ENCODE measurements around the gene HIRA.
A peak's percentile ranks its signal among the peaks of the same experiment; 100 is the strongest.

The HIRA gene, protein sequence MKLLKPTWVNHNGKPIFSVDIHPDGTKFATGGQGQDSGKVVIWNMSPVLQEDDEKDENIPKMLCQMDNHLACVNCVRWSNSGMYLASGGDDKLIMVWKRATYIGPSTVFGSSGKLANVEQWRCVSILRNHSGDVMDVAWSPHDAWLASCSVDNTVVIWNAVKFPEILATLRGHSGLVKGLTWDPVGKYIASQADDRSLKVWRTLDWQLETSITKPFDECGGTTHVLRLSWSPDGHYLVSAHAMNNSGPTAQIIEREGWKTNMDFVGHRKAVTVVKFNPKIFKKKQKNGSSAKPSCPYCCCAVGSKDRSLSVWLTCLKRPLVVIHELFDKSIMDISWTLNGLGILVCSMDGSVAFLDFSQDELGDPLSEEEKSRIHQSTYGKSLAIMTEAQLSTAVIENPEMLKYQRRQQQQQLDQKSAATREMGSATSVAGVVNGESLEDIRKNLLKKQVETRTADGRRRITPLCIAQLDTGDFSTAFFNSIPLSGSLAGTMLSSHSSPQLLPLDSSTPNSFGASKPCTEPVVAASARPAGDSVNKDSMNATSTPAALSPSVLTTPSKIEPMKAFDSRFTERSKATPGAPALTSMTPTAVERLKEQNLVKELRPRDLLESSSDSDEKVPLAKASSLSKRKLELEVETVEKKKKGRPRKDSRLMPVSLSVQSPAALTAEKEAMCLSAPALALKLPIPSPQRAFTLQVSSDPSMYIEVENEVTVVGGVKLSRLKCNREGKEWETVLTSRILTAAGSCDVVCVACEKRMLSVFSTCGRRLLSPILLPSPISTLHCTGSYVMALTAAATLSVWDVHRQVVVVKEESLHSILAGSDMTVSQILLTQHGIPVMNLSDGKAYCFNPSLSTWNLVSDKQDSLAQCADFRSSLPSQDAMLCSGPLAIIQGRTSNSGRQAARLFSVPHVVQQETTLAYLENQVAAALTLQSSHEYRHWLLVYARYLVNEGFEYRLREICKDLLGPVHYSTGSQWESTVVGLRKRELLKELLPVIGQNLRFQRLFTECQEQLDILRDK

GRCh38 chr22:19431649-19432132 lies at the start of gene HIRA:
TSS of gene HIRA (minus strand) at chr22:19431733. CDS start at chr22:19431476, 257 bp downstream.
- DNase-seq (ENCODE audit: low spot score) (peak; percentile 93), FAIRE-seq (peak; percentile 88)

DNA sequence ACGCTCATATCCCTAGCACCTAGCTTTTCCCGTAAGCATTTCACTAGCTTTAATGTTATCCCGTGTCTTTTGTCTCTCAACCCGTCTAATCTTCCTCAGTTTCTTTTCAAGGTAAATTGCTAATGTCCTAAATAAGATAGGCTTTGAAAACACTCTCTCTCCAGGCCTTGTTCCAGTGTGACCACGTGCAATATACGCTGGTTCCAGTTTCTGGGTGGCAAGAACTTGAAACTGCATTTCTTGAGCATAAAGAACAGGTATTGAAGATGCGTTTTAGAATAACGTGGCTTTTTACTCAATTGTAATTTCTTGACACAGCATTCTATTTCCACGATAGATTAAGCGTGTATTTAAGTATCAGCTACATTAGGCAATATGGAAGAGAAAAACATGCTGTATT lies 49.3 kb upstream of the HIRA start:
- DNase-seq (ENCODE audit: low spot score) (no peak), FAIRE-seq (peak; percentile 37)

DNA sequence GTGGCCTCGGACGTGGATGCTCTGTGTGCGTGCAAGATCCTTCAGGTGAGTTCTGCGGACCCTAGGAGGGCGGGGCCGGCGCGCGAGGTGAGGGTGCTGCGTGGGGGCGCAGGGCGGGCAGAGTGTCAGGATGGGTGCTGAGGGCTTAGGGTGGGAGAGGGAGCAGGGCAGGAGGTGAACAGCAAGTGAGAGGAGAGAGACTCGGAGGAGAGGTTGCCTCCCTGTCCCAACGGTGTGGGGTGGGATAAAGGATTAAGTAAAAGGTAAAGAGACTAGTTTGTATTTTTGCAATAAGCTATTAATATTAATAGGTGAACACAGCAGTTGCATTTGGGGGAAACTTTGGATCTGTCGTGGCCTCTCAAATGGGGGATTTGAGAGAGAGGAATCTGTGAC lies 48.6 kb upstream of the HIRA start:
- FAIRE-seq = no peak
- no peak for DNase-seq (ENCODE audit: low spot score)

DNA sequence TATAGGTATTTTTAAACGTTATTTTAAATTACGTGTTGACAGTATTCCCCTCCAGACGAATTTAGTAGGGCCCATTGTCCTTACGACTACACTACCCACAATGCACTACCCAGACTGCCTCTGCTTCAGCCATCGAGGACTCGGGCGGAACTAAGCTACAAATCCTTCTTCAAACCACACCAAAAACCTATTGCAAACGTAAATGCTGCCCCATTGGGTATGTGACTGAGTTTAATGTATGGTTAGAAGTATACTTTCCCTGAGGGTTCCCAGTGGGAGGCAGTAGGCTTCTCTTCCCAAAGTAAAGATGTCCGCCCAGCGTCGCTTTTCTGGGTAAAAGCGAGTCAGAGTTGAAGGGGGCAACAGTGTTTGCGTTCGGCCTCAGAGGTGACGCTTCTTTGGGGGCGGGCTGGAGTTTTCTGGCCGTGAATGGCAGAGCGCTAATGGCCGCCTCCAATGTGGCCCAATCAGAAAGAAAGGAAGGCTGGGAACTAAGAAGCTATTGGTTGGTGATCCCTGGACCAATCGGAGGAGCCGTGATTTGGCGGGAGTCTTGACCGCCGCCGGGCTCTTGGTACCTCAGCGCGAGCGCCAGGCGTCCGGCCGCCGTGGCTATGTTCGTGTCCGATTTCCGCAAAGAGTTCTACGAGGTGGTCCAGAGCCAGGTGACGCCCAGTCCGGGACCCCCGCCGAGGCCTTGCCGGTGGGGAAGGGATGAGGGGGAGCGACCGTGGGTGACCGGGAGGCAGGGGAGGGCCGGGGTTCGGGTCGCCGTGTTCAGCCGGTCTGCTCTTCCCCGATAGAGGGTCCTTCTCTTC lies 48.0 kb upstream of the HIRA start, which contains the start of gene CDC45:
Gene CDC45 (plus strand): TSS at position 566 of the 818 bp plus-strand sequence. CDS start 49 bp downstream, at position 615.
- DNase-seq (ENCODE audit: low spot score) (peak; percentile 99), FAIRE-seq (peak; percentile 98)

DNA sequence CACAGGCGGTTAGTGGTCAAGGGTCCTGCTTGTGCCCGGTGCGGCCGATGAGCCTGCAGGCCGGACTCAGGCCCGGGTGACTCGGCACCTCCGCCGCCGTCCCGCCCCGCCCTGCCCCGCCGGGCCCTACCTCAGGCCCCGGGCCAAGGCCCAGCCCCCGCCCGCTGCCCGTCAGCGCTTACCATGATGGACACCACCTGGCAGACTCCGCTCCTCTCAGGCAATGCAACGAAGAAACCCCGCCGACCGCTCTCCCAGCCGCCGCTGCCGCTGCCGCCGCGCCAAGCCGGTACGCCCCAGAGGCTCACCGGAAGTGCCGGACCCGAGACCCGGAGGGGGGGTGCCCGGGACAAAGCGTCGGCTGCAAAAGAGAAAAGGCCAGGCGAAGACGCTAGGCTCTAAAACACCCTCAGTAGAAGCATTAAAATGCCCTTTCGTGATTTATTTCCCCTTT lies 47.4 kb upstream of the HIRA start, which contains the start of gene UFD1:
Gene UFD1 (minus strand): TSS at position 293 of the 454 bp plus-strand sequence. CDS start 108 bp downstream, at position 185.
- FAIRE-seq (peak; percentile 74), DNase-seq (ENCODE audit: low spot score) (peak; percentile 93)

DNA sequence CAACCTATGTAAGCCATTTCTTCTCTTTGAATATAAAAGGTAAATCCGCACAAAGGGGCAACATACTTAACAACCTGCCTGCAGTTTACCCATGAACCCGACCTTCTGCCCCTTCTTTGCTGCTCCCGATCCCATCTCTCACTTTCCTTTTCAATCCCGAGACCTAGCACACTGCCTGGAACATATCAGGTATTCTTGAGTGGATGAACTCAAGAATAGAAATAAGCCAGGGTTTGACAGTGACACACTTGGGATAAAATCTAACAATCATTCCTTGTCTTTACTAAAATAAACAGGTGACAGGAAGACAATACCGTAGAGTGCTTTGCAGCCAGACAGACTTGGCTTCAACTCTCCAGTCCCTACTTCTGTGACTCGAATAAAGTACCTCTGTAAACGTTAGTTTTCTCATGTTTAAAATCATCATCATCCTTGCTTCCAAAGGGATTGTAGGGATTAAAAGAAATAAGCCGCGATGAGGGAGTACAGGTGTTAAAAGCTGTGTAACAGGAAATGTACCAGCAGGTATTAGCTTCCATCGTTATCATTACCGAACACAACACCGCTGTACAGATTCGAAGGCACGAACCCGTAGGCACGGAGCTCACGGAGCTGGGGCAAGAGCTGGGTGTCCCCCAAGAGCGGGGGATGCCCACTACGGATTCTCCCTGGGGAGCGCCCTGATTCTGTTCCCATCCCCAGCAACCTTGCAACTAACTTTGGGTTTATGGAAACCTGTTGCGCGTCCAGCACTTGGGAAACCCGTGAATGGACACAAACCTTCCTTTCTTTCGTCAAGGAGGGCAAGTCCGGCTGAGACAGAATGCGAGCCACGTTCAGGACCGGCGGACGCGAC lies 46.7 kb upstream of the HIRA start:
- FAIRE-seq = no peak
- no peak for DNase-seq (ENCODE audit: low spot score)

- no peak for DNase-seq (ENCODE audit: low spot score)
- no peak for FAIRE-seq
These were observed 46.0 kb upstream of the HIRA start for GRCh38 chr22:19477321-19478044.

- FAIRE-seq = no peak
These were observed 44.5 kb upstream of the HIRA start for GRCh38 chr22:19476023-19476422.

DNA sequence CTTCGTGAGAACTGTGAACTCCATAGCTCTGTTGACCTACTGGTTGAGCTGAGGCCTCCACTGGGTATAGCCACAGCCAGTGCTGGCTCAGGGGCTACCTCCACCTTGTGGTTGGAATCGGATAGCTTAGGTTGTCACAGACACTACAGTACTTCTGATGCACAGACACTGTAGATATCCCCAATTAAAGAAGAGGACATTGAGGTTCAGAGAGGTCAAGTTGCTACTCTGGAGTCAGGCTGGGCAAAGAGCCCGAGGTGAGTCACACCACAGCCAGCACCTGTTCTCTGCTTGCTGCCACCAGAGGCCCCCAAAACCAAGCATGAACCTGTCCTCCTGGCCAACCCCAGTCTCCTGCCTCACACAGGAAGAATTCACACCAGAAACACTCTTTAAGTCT lies 42.0 kb upstream of the HIRA start:
- FAIRE-seq (no peak), DNase-seq (ENCODE audit: low spot score) (no peak)

More at GRCh38 chr22:19476023-19476422, 44.5 kb upstream of the HIRA start:
- no peak for DNase-seq (ENCODE audit: low spot score)

- no peak for DNase-seq (ENCODE audit: low spot score)
- no peak for FAIRE-seq
These were observed 40.7 kb upstream of the HIRA start for GRCh38 chr22:19472233-19472632.

GRCh38 chr22:19471572-19471971 lies 40.0 kb upstream of the HIRA start:
- DNase-seq (ENCODE audit: low spot score) = no peak
- FAIRE-seq = no peak

GRCh38 chr22:19470010-19470409 lies 38.5 kb upstream of the HIRA start:
- DNase-seq (ENCODE audit: low spot score) = no peak
- no peak for FAIRE-seq

DNA sequence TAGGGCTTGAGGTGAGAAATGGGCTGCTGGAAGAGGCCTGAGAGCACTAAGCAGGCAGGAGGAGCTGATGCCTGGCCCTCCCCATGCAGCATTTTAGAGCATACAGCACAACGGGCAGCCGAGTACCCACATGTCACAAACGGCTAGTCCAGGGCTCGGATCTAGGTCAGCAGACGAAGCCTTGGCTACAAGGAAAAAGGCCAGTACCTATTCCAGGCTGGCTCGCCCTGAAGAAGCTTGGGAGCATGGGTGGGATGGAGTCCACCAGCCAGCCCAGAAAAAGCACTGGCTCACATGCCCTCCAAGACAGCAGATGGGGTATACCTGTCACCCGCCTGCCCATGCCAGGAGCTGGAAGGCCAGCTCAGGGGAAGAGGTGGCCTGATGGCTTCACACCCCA lies 37.9 kb upstream of the HIRA start:
- no peak for DNase-seq (ENCODE audit: low spot score)

DNA sequence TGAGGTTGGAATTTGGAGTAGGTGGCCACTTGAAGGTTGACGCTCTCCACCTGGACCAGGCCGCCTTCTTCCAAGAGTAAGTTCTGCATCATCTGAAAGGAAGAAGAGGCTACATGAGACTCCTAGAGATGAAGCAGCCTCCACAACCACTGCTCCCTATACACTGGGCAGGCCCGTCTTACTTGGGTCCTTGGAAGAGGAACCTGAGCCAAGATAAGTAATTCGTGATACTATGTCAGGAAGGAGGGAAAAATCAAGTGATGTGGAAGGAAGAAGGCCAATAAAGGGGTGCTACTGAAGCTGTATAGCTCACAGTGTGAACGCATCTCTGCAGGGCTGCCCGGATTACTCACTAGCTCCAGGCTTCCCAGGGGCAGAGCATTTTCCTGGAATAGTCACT lies 36.4 kb upstream of the HIRA start:
- FAIRE-seq (peak; percentile 9), DNase-seq (ENCODE audit: low spot score) (no peak)

More for the DNA sequence above, 37.9 kb upstream of the HIRA start:
- no peak for FAIRE-seq

DNA sequence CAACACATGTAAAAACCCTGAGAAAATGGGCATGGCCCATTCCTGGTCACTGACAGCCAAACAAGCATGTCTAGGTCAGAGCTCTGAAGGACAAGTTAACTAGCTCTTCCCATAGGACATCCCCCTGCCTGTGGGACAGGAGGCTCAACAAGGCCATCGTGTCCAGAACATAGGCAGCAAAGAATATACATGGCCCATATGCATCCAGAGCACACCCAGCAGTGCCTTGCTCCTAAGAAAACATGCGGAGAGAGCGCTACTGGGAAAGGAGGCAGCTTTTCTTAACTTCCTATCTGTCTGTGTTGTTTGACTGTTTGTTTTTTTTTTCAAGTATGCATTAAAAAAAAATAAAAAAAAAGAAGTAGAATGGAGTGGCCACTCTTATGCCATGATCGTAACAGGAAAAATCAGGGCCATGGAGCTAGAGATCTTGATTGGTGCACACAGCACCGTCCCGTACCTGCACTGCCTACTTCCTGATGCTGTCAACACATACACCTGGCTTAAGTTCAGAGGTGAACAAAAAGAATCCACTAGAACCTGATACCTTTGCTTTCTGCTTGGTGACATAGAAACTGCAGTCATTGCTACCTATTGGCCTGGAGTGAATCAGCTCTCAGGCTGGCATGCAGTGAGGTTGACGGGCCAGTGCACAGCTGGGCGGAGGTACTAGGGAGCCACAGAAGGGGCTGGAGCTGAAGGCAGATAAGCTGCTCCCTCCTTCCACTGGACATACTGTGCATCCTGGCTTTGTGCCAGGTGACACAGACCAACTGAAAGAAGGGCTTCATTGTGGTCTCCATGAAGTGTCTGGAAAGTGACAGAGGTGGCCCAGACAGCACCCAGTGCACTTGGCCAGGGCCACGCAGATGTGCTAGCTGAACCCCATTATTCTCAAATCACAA lies 35.6 kb upstream of the HIRA start:
- DNase-seq (ENCODE audit: low spot score) (no peak), FAIRE-seq (no peak)

GRCh38 chr22:19466126-19466716 lies 34.7 kb upstream of the HIRA start:
- FAIRE-seq (no peak), DNase-seq (ENCODE audit: low spot score) (no peak)

GRCh38 chr22:19464975-19465374 lies 33.4 kb upstream of the HIRA start:
- FAIRE-seq (no peak), DNase-seq (ENCODE audit: low spot score) (no peak)

GRCh38 chr22:19464546-19464945 lies 33.0 kb upstream of the HIRA start:
- FAIRE-seq = no peak

More at GRCh38 chr22:19464546-19464945, 33.0 kb upstream of the HIRA start:
- no peak for DNase-seq (ENCODE audit: low spot score)

All from urothelium cell line (cell line).